Measurements from ENCODE around the gene C14orf132.
A peak's percentile ranks its signal among the peaks of the same experiment; 100 is the strongest.
"Not testable (repeated sequence)": the region's sequence is repeated elsewhere in the genome, so short reads cannot be mapped to it uniquely, and the experiment has no call there.

Gene C14orf132

DNA sequence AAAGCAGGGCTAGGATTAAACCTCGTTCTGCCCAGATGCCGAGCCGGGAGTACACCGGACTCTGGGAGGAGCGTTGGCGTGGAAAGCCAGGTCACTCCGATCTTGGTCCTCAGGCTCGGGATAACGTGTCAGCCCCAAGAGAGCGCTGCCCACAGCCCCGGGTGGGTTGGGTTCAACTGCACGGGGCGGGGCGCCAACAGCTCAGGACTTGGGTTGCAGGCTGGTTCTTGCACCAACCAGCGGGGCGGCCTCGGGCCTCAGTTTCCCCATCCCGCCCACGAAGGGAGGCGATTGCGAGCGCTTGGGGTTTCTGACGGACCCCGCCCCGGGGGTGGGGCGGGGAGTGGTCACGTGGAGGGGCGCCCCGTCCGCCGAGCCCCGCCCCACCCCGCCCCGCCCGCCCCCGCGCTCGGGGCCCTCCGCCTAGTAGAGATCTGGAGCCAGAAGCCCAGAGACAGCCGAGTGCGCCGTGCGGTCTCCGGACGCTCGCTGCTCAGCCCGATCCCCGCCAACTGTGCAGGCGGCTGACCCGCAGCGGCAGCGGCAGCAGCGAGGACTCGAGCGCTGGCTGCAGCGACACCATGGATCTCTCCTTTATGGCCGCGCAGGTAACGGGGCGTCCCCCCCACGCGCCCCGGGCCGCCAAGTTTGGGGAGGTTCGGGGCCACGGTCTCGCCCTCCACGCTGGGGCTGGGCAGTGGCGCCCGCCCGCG, at the start of gene C14orf132:
TSS of gene C14orf132 (plus strand) at position 443 of the 713 bp plus-strand sequence. CDS start at position 582, 139 bp downstream.
- peak; percentile 18 to 57 for DNase-seq (ENCODE audit: low read depth in 2 of 2)

DNA sequence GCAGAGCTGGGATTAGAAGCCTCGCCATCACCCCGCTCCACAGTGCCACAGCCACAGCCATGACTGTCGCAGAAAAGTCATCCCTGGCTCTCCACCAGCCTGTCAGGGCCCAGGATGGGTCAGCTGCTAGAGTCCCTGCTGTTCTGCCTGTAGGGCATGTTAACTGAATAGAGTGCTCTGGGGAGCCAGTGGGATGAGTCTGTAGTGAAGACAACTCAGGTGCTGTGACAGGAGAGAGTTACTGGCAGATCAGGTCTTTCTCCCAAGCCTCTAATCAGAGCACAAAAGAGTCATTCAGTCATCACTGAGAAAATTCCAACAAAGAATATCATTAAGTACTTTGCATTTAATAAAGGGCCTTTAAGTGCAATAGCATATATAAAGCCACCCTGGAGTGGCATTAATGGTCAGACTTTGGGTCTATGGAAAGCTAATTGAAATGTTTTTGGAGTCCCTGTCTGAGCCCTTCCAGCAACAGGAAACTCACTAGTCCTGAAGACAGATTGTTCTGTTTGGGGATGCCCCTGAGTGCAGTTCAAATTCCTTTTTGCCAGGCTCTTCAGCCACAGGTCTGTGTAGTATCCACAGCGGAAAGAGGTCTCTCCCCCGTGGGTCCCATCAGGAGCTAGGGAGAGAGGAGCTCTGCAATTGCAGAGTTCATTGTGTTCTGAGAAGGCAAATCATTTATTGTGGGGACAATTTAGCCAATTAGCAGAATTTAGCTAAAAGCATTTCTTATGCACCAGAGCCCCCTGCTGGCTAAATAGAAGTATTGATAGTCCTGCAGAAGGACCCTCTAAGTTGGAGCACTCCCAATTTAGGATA, 45.2 kb upstream of the C14orf132 start:
- no peak for DNase-seq (ENCODE audit: low read depth in 2 of 2)

GRCh38 chr14:95994593-95994928, 44.6 kb upstream of the C14orf132 start:
- no peak for DNase-seq (ENCODE audit: low read depth in 2 of 2)

GRCh38 chr14:95998656-95999055, 40.5 kb upstream of the C14orf132 start:
- DNase-seq (ENCODE audit: low read depth in 2 of 2), result no peak

DNA sequence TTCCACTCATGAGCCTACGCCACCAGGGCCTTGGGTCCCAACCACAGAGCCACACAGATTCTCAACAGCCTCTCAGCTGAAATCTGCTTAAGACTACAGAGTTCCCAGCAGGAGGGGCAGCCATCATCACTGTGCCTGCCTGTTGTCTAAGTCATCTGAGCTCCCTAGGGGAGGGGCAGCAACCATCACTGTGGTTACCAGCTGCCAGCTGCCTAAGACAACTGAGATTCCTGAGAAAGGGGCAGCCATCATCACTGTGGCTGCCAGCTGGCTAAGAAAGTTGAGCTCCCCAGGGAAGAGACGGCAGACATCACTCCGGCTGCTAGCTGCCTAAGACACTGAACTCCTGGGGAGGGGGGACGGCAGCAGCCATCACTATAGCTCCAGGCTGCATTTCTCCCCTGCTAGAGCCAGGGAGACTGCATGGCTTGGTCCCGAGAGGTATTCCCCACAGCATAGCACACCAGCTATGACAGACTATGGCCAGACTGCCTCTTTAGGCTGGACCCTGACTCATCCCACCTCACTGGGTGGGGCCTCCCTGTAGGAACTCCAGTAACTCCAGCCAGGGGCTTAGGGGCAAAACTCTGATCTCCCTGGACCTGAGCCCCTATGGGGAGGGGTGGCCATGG, 37.2 kb upstream of the C14orf132 start:
- DNase-seq (ENCODE audit: low read depth in 2 of 2), result no peak

DNA sequence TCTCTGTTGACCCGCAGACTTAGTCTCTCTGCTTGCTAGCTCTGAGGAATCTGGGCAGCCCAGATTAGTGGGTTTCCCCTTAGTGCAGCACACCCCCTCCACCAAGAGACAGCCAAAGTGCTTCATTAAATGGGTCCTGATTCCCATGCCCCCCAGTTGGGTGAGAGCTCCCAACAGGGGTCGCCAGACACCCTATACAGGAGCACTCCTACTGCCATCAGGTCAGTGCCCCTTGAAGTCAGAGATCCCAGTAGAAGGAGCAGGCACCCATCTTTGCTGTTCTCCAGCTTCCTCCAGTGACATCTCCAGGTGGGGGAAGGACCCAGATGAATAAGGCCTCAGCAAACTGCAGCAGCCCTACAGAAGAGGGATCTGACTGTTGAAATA, 36.7 kb upstream of the C14orf132 start:
- no peak for DNase-seq (ENCODE audit: low read depth in 2 of 2)

GRCh38 chr14:96011131-96011530, 28.0 kb upstream of the C14orf132 start:
- no peak for DNase-seq (ENCODE audit: low read depth in 2 of 2)

- DNase-seq (ENCODE audit: low read depth in 2 of 2), result no peak
These were observed 27.6 kb upstream of the C14orf132 start for GRCh38 chr14:96011607-96012006.

- DNase-seq (ENCODE audit: low read depth in 2 of 2), result not testable (repeated sequence)
These were observed 26.4 kb upstream of the C14orf132 start for GRCh38 chr14:96012757-96013156.

GRCh38 chr14:96014176-96014575, 25.0 kb upstream of the C14orf132 start:
- no peak for DNase-seq (ENCODE audit: low read depth in 2 of 2)

GRCh38 chr14:96016501-96017160, 22.5 kb upstream of the C14orf132 start:
- DNase-seq (ENCODE audit: low read depth in 2 of 2), result no peak

DNA sequence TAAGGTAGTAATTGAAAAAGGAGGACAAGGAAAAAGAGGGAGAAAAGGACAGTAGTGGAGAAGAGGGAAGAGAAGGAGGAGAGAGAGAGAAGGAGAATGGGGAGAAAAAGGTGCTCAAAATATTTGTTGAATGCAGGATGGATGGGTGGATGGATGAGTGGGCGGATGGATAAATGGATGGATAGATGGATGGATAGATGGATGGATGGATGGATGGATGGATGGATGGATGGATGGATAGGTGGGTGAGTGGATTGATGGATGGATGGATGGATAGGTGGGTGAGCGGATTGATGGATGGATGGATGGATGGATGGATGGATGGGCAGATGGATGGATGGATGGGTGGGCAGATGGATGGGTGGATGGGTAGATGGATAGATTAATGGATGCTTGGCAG, 21.3 kb upstream of the C14orf132 start:
- no peak for DNase-seq (ENCODE audit: low read depth in 2 of 2)

- no peak for DNase-seq (ENCODE audit: low read depth in 2 of 2)
These were observed 11.5 kb upstream of the C14orf132 start for GRCh38 chr14:96027431-96028355.

GRCh38 chr14:96029089-96029645, 10.0 kb upstream of the C14orf132 start:
- DNase-seq (ENCODE audit: low read depth in 2 of 2), result no peak

DNA sequence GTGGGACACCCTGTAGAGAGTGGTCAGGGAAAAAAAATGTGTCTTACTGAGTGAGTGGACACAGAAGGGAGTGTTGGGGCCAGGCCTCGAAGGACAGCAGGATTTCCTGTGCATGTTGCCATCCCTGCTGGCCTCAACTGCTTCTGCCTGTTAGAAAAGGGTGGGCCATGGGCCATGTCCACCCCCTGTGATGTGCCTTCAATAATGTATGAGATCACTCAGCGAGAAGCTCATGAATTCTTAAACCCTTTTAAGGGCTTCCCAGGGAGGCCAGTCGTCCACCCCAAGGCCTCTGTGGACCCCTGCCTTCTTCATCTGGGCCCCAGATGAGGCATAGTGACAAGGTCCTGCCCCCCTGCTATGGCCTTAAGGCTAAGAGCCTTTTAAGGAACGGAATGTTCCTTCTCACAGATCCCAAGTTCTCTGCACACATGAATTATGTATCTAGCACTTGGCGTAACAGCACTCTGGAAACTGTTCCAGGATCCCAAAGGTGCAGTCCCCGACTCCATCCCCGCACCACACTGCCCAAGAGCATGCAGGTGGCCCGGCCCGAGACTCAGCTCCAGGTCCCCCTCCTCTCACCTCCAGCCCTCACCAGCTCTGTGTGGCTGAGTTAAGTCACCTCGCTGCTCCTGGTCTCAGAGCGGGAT, 8.9 kb upstream of the C14orf132 start:
- DNase-seq (ENCODE audit: low read depth in 2 of 2), result no peak

- no peak for DNase-seq (ENCODE audit: low read depth in 2 of 2)
These were observed 7.5 kb upstream of the C14orf132 start for GRCh38 chr14:96031691-96032090.

DNA sequence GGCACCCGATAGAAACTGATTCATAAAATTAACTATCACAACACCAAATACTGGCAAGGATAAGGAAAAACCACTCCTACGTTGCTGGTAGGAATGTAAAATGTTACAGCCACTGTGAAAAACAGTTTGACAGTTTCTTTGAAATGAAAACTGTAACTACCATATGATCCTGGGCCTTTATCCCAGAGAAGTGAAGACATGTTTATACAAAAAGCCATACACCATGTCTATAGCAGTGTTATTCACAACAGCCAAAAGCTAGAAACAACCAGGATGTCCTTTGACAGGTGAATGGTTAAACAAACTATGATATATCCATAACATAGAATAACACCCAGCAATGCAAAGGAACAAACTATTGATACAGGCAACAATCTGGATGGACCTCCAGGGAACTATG, 3.7 kb upstream of the C14orf132 start:
- no peak for DNase-seq (ENCODE audit: low read depth in 2 of 2)

GRCh38 chr14:96037891-96038557, 1.1 kb upstream of the C14orf132 start:
- no peak for DNase-seq (ENCODE audit: low read depth in 2 of 2)

- no peak for DNase-seq (ENCODE audit: low read depth in 2 of 2)
These were observed 623 bp upstream of the C14orf132 start for GRCh38 chr14:96038558-96038919.
